ENCODE measurements around the gene TMEM79. TPM values are rescaled to one million over a fixed set of nuclear protein-coding genes. Genes with fewer than 3 reads are reported as not detected.

Gene TMEM79
- total RNA-seq, 4 donors from 2014 or later: 2.0 to 13.1 (median 3.9) TPM

GRCh38 chr1:156336242-156336641, 52.1 kb downstream of the TMEM79 start:
- no peak for TF ChIP-seq CTCF (IDR thresholded peaks at IDR 0.05)
- no peak for TF ChIP-seq EP300 (IDR thresholded peaks at IDR 0.05; ENCODE audit: low read depth)
- no peak for TF ChIP-seq POLR2A (IDR thresholded peaks at IDR 0.05)
- no peak for TF ChIP-seq POLR2AphosphoS5 (IDR thresholded peaks at IDR 0.05)
- no peaks in the 10 kb centered on the region for H3K9me3 ChIP-seq
- H3K36me3 ChIP-seq: peaks cover 0 to 35% (median 15%) of the 10 kb centered on the region in 4 donors
- 73% methylated on average over 4 of the region's 4 CpGs for WGBS, 2 donors (ENCODE audit: low coverage in 1 of 2)
- in situ Hi-C loops (cut with MboI; ENCODE audit: low pct_ligation_motif_present in 1 of 4, low pct_unique_long_range_greater_than_20kb in 1 of 4, low sequenced_read_pairs in 3 of 4): no loop called here
- intact Hi-C loops (cut with DNase I; ENCODE audit: low total_unique reads): no loop called here
- H3K4me3 ChIP-seq: no peak overlapping the region
- H3K4me1 ChIP-seq: peaks cover 13 to 21% (median 19%) of the 10 kb centered on the region in 4 donors
- no peak for DNase-seq
- no peaks in the 10 kb centered on the region for H3K27me3 ChIP-seq
- no peak overlapping the region for H3K27ac ChIP-seq

GRCh38 chr1:156337052-156337887, 53.1 kb downstream of the TMEM79 start:
- in situ Hi-C loops (cut with MboI; ENCODE audit: low pct_ligation_motif_present in 1 of 4, low pct_unique_long_range_greater_than_20kb in 1 of 4, low sequenced_read_pairs in 3 of 4) (no loop called here), intact Hi-C loops (cut with DNase I; ENCODE audit: low total_unique reads) (no loop called here)
- Histone ChIP-seq H3K36me3 (peaks cover 0 to 24% (median 13%) of the 10 kb centered on the region in 4 donors), H3K27me3 (no peaks in the 10 kb centered on the region), H3K4me3 (peak overlapping the region; percentile 65 to 99 (median 89)), H3K4me1 (peaks cover 13 to 21% (median 19%) of the 10 kb centered on the region in 4 donors), H3K27ac (peak overlapping the region; percentile 86 to 92 (median 90)), H3K9me3 (no peaks in the 10 kb centered on the region)
- DNase-seq: no peak
- TF ChIP-seq EP300 (IDR thresholded peaks at IDR 0.05; ENCODE audit: low read depth): no peak
- TF ChIP-seq CTCF (IDR thresholded peaks at IDR 0.05): no peak
- no peak for TF ChIP-seq POLR2A (IDR thresholded peaks at IDR 0.05)
- TF ChIP-seq POLR2AphosphoS5 (IDR thresholded peaks at IDR 0.05): no peak
- 19 to 37% methylated on average over 21 to 34 of the region's 34 CpGs for WGBS, 2 donors (ENCODE audit: low coverage in 1 of 2)

- peaks cover 0 to 19% (median 8%) of the 10 kb centered on the region in 4 donors for H3K36me3 ChIP-seq
- no peaks in the 10 kb centered on the region for H3K27me3 ChIP-seq
- in situ Hi-C loops (cut with MboI; ENCODE audit: low pct_ligation_motif_present in 1 of 4, low pct_unique_long_range_greater_than_20kb in 1 of 4, low sequenced_read_pairs in 3 of 4): no loop called here
- DNase-seq: no peak
- TF ChIP-seq POLR2AphosphoS5 (IDR thresholded peaks at IDR 0.05): no peak
- TF ChIP-seq CTCF (IDR thresholded peaks at IDR 0.05): no peak
- no peak for TF ChIP-seq EP300 (IDR thresholded peaks at IDR 0.05; ENCODE audit: low read depth)
- no peak for TF ChIP-seq POLR2A (IDR thresholded peaks at IDR 0.05)
- peaks cover 13 to 21% (median 19%) of the 10 kb centered on the region in 4 donors for H3K4me1 ChIP-seq
- peak overlapping the region; percentile 65 to 99 (median 89) for H3K4me3 ChIP-seq
- H3K27ac ChIP-seq: peak overlapping the region; percentile 86 to 92 (median 90)
- 0% methylated on average over 8 to 14 of the region's 14 CpGs for WGBS, 2 donors (ENCODE audit: low coverage in 1 of 2)
- H3K9me3 ChIP-seq: no peaks in the 10 kb centered on the region
- intact Hi-C loops (cut with DNase I; ENCODE audit: low total_unique reads): no loop called here
Measured at GRCh38 chr1:156337888-156338179, 53.7 kb downstream of the TMEM79 start.

- 0% methylated on average over 1 to 47 of the region's 47 CpGs for WGBS, 2 donors (ENCODE audit: low coverage in 1 of 2)
- H3K4me1 ChIP-seq: peaks cover 13 to 21% (median 19%) of the 10 kb centered on the region in 4 donors
- intact Hi-C loops (cut with DNase I; ENCODE audit: low total_unique reads): no loop called here
- peaks cover 0 to 15% (median 5%) of the 10 kb centered on the region in 4 donors for H3K36me3 ChIP-seq
- peak; percentile 99 for DNase-seq
- TF ChIP-seq CTCF (IDR thresholded peaks at IDR 0.05) (no peak), POLR2A (IDR thresholded peaks at IDR 0.05) (peak; percentile 74), POLR2AphosphoS5 (IDR thresholded peaks at IDR 0.05) (peak; percentile 55 to 88 (median 59))
- in situ Hi-C loops (cut with MboI; ENCODE audit: low pct_ligation_motif_present in 1 of 4, low pct_unique_long_range_greater_than_20kb in 1 of 4, low sequenced_read_pairs in 3 of 4): no loop called here
- peak within 1 kb of the TSS; percentile 86 to 92 (median 90) for H3K27ac ChIP-seq
- H3K9me3 ChIP-seq: no peaks in the 10 kb centered on the region
- H3K4me3 ChIP-seq: peak within 1 kb of the TSS; percentile 65 to 99 (median 89)
- no peaks in the 10 kb centered on the region for H3K27me3 ChIP-seq
Measured at GRCh38 chr1:156338180-156338976, 54.3 kb downstream of the TMEM79 start, which contains the start of the genes CCT3 and TSACC. Gene CCT3, minus strand, starts transcription at chr1:156338292. Its CDS starts 108 bp downstream, at chr1:156338184. Gene TSACC, plus strand, starts transcription at chr1:156338526. Its CDS starts 1,232 bp downstream, at chr1:156339758.
